ENCODE results near the gene PPL.

GRCh38 chr16:4913774-4914525 is 23.0 kb downstream of the PPL start:
- TF ChIP-seq ZNF274 (IDR thresholded peaks at IDR 0.05; ENCODE audit: low read depth, low read length) = no peak
- no peak for TF ChIP-seq YY1 (IDR thresholded peaks at IDR 0.05; ENCODE audit: insufficient read depth, insufficient read length)
- TF ChIP-seq SUZ12 (IDR thresholded peaks at IDR 0.05; ENCODE audit: extremely low read depth, insufficient read depth, insufficient read length) = no peak
